IMR-90 (cell line): ENCODE measurements around the gene DOCK9. TPM values are rescaled to one million over a fixed set of nuclear protein-coding genes. Genes with fewer than 3 reads are reported as not detected.

Experiments
- ATAC-seq: fragments of 200-7000 bp; cut with Tn5 transposase; 2 replicates; pipeline ENCODE4 v1.9.1; 2020; ENCODE audit warnings: low read depth, mild to moderate bottlenecking, moderate library complexity
- BruUV-seq: library from RNA; stranded (reverse); fragments of 400-500 nt; replicated peaks from 2 replicates; lab custom pipeline; 2021; lab: Mats Ljungman, UMichigan
- CTCF ChIA-PET: fragments of 300-600 bp; formaldehyde crosslinking; extraction: SDS; loops from one replicate; lab custom pipeline; 2021; ENCODE audit warnings: antibody characterized with exemption; lab: Yijun Ruan, JAX
- POLR2A ChIA-PET: fragments of 300-600 bp; sonication (Branson Sonifier 250); formaldehyde crosslinking; loops from one replicate; lab custom pipeline; 2022; ENCODE audit warnings: antibody characterized with exemption; ENCODE audit not compliant: unreplicated experiment; lab: Charles Lee
- DNase-seq: peaks from one replicate; pipeline ENCODE4 v3.0.0; 2013
- H2AFZ ChIP-seq: replicated peaks from 2 replicates; pipeline ENCODE3; 2013; ENCODE audit warnings: low read length, mild to moderate bottlenecking; ENCODE audit not compliant: poor library complexity
- H2AK5ac ChIP-seq: 2 replicates; pipeline ENCODE4 v1.6.1; 2013; ENCODE audit warnings: low read depth, low read length, inconsistent platforms
- H2AK9ac ChIP-seq: replicated peaks from 2 replicates; pipeline ENCODE3; 2013; ENCODE audit warnings: mild to moderate bottlenecking, low read depth, low read length, moderate library complexity; ENCODE audit not compliant: poor library complexity
- H2BK120ac ChIP-seq: 2 replicates; pipeline ENCODE4 v1.6.1; 2013; ENCODE audit warnings: low read depth, low read length, inconsistent platforms
- H2BK15ac ChIP-seq: 3 replicates; pipeline ENCODE4 v1.6.1; 2013; ENCODE audit warnings: low read depth, low read length, inconsistent platforms
- H2BK20ac ChIP-seq: 2 replicates; pipeline ENCODE4 v1.6.1; 2013; ENCODE audit warnings: low read depth, mild to moderate bottlenecking, inconsistent platforms, low read length, moderate library complexity
- H2BK5ac ChIP-seq: 2 replicates; pipeline ENCODE4 v1.6.1; 2013; ENCODE audit warnings: mild to moderate bottlenecking, low read depth, low read length, inconsistent platforms; ENCODE audit not compliant: poor library complexity, severe bottlenecking
- H3K14ac ChIP-seq: replicated peaks from 2 replicates; pipeline ENCODE4 v1.6.1; 2013; ENCODE audit warnings: low read depth, low read length, inconsistent platforms
- H3K18ac ChIP-seq: 2 replicates; pipeline ENCODE4 v1.6.1; 2013; ENCODE audit warnings: low read depth, low read length, control low read depth
- H3K23ac ChIP-seq: 2 replicates; pipeline ENCODE4 v1.6.1; 2013; ENCODE audit warnings: low read depth, low read length, inconsistent platforms
- H3K27ac ChIP-seq: 2 replicates; pipeline ENCODE4 v1.5.1; 2013; ENCODE audit warnings: mild to moderate bottlenecking, control low read depth, low read length; ENCODE audit not compliant: insufficient read depth
- H3K27me3 ChIP-seq: 2 replicates; pipeline ENCODE4 v1.6.1; 2013; ENCODE audit warnings: low read length; ENCODE audit not compliant: control insufficient read depth, insufficient read depth
- H3K36me3 ChIP-seq: 2 replicates; pipeline ENCODE4 v1.6.1; 2013; ENCODE audit warnings: low read length, mixed read lengths; ENCODE audit not compliant: control insufficient read depth, insufficient read depth
- H3K4ac ChIP-seq: 2 replicates; pipeline ENCODE4 v1.6.1; 2013; ENCODE audit warnings: low read depth, low read length, inconsistent platforms
- H3K4me1 ChIP-seq: 2 replicates; pipeline ENCODE4 v1.6.1; 2013; ENCODE audit warnings: low read length, mixed read lengths; ENCODE audit not compliant: control insufficient read depth, insufficient read depth
- H3K4me2 ChIP-seq: 2 replicates; pipeline ENCODE4 v1.6.1; 2013; ENCODE audit warnings: low read depth, mild to moderate bottlenecking, control low read depth, low read length, moderate library complexity
- H3K4me3 ChIP-seq: 2 replicates; pipeline ENCODE4 v1.5.1; 2013; ENCODE audit warnings: low read depth, mild to moderate bottlenecking, control low read depth, low read length, moderate library complexity; ENCODE audit not compliant: insufficient read depth
- H3K56ac ChIP-seq: 2 replicates; pipeline ENCODE4 v1.6.1; 2013; ENCODE audit warnings: low read length, inconsistent platforms; ENCODE audit not compliant: insufficient read depth; ENCODE audit errors: extremely low read depth
- H3K79me1 ChIP-seq, 2 experiments: 2 replicates each; pipeline ENCODE4 v1.6.1; 2013; ENCODE audit warnings: low read length in 2 of 2, inconsistent platforms in 1 of 2, low read depth in 1 of 2
- H3K9ac ChIP-seq: 2 replicates; pipeline ENCODE4 v1.6.1; 2013; ENCODE audit warnings: low read depth, low read length, control low read depth
- H3K9me1 ChIP-seq: 2 replicates; pipeline ENCODE4 v1.6.1; 2013; ENCODE audit warnings: low read length, inconsistent platforms; ENCODE audit not compliant: insufficient read depth
- H3K9me3 ChIP-seq: 2 replicates; pipeline ENCODE4 v1.6.1; 2013; ENCODE audit warnings: low read length; ENCODE audit not compliant: control insufficient read depth, insufficient read depth
- H4K20me1 ChIP-seq: 2 replicates; pipeline ENCODE4 v1.6.1; 2013; ENCODE audit warnings: low read length, inconsistent platforms; ENCODE audit not compliant: insufficient read depth
- H4K5ac ChIP-seq: 2 replicates; pipeline ENCODE4 v1.6.1; 2013; ENCODE audit warnings: mild to moderate bottlenecking, low read depth, low read length, control low read depth
- H4K8ac ChIP-seq, 2 experiments: 2 replicates each; pipeline ENCODE4 v1.6.1; 2013; ENCODE audit warnings: low read depth in 2 of 2, low read length in 2 of 2, control low read depth in 1 of 2, inconsistent platforms in 1 of 2
- H4K91ac ChIP-seq: 2 replicates; pipeline ENCODE4 v1.6.1; 2013; ENCODE audit warnings: low read depth, low read length, inconsistent platforms; ENCODE audit not compliant: insufficient read depth
- BHLHE40 ChIP-seq: fragments of 150-350 bp; IDR thresholded peaks from 2 replicates; pipeline ENCODE4 v1.6.1; 2016; ENCODE audit warnings: mild to moderate bottlenecking, low read depth, low read length
- CEBPB ChIP-seq: IDR thresholded peaks from 2 replicates; pipeline ENCODE4 v1.6.1; 2012; ENCODE audit warnings: low read depth, low read length, improper control_type of control experiment
- CHD1 ChIP-seq: IDR thresholded peaks from 2 replicates; pipeline ENCODE4 v1.6.1; 2012; ENCODE audit warnings: low read depth, low read length, improper control_type of control experiment
- FOS ChIP-seq: fragments of 150-350 bp; IDR thresholded peaks from 2 replicates; pipeline ENCODE4 v1.6.1; 2016; ENCODE audit warnings: low read depth, low read length
- MAFK ChIP-seq: IDR thresholded peaks from 2 replicates; pipeline ENCODE4 v1.6.1; 2012; ENCODE audit warnings: low read depth, low read length, improper control_type of control experiment
- MAZ ChIP-seq: IDR thresholded peaks from 2 replicates; pipeline ENCODE4 v1.6.1; 2012; ENCODE audit warnings: low read depth, mild to moderate bottlenecking, low read length, improper control_type of control experiment, moderate library complexity, borderline replicate concordance
- MXI1 ChIP-seq: IDR thresholded peaks from 2 replicates; pipeline ENCODE4 v1.6.1; 2012; ENCODE audit warnings: low read depth, mild to moderate bottlenecking, low read length, moderate library complexity, borderline replicate concordance
- NFE2L2 ChIP-seq: fragments of 150-350 bp; IDR thresholded peaks from 2 replicates; pipeline ENCODE4 v1.6.1; 2016; ENCODE audit warnings: low read depth, mild to moderate bottlenecking, low read length
- POLR2A ChIP-seq: IDR thresholded peaks from 2 replicates; pipeline ENCODE4 v1.6.1; 2012; ENCODE audit warnings: mild to moderate bottlenecking, low read depth, low read length
- RAD21 ChIP-seq: IDR thresholded peaks from 2 replicates; pipeline ENCODE4 v1.6.1; 2012; ENCODE audit warnings: low read length, improper control_type of control experiment
- RCOR1 ChIP-seq: IDR thresholded peaks from 2 replicates; pipeline ENCODE4 v1.6.1; 2012; ENCODE audit warnings: mild to moderate bottlenecking, low read length, improper control_type of control experiment; ENCODE audit not compliant: insufficient replicate concordance
- RFX5 ChIP-seq: IDR thresholded peaks from 2 replicates; pipeline ENCODE4 v1.8.0; 2012; ENCODE audit warnings: low read depth, mild to moderate bottlenecking, low read length, moderate library complexity
- SMC3 ChIP-seq: fragments of 150-350 bp; IDR thresholded peaks from 2 replicates; pipeline ENCODE4 v1.6.1; 2016; ENCODE audit warnings: low read depth, mild to moderate bottlenecking, antibody characterized with exemption, low read length, moderate library complexity
- WGBS, 2 experiments: methylation state at CpG; one replicate each; pipeline versions ENCODE4 v1.1.5 to v1.1.7; 2013; ENCODE audit warnings: missing lambda C conversion rate in 2 of 2; ENCODE audit not compliant: insufficient read length in 1 of 2; ENCODE audit errors: extremely low coverage in 2 of 2; 5-methylcytosine and 5-hydroxymethylcytosine counted together
- dilution Hi-C: fragments of 300-500 bp; cut with HindIII; formaldehyde crosslinking; loops from one replicate; pipeline ENCODE4 v1.14.3; 2018; ENCODE audit warnings: low sequenced_read_pairs; ENCODE audit not compliant: unreplicated experiment
- in situ Hi-C: fragments of 300-500 bp; cut with MboI; formaldehyde crosslinking; loops from 3 replicates; pipeline ENCODE4 v1.14.3; 2019; ENCODE audit warnings: low sequenced_read_pairs, inconsistent platforms, mixed read lengths
- intact Hi-C: fragments of 100-400 bp; cut with micrococcal nuclease; formaldehyde crosslinking; loops from 2 replicates; pipeline ENCODE4 v1.10.0; 2022
- polyA plus RNA-seq, 3 experiments: library from polyadenylated mRNA; depleted of rRNA; stranded (reverse); fragments of >200 nt; gene quantifications; 2 replicates each; pipeline ENCODE4 v1.2.3, GENCODE V29; 2012; ENCODE audit warnings: low replicate concordance in 1 of 3
- total RNA-seq: library from RNA; depleted of rRNA; stranded (reverse); fragments of >200 nt; gene quantifications from 2 replicates; pipeline ENCODE4 v1.2.3, GENCODE V29; 2012
- TF ChIP-seq, protein P1 (sequence below): fragments of 150-350 bp; IDR thresholded peaks from 2 replicates; pipeline ENCODE4 v1.6.1; 2016; ENCODE audit warnings: low read depth, mild to moderate bottlenecking, low read length, moderate library complexity, borderline replicate concordance
- TF ChIP-seq, protein P2 (sequence below): conservative IDR thresholded peaks from 2 replicates; pipeline ENCODE4 v1.5.1; 2012; ENCODE audit warnings: mild to moderate bottlenecking, low read depth, low read length, improper control_type of control experiment
- TF ChIP-seq, protein P3 (sequence below): fragments of 150-350 bp; IDR thresholded peaks from 2 replicates; pipeline ENCODE4 v1.6.1; 2017; ENCODE audit warnings: mild to moderate bottlenecking, antibody characterized with exemption, low read length, low read depth

Gene DOCK9
- total and polyA plus RNA-seq, 2 of the 4 experiments (the other 2 are of a cell fraction): 4.8 to 7.2 TPM

DNA sequence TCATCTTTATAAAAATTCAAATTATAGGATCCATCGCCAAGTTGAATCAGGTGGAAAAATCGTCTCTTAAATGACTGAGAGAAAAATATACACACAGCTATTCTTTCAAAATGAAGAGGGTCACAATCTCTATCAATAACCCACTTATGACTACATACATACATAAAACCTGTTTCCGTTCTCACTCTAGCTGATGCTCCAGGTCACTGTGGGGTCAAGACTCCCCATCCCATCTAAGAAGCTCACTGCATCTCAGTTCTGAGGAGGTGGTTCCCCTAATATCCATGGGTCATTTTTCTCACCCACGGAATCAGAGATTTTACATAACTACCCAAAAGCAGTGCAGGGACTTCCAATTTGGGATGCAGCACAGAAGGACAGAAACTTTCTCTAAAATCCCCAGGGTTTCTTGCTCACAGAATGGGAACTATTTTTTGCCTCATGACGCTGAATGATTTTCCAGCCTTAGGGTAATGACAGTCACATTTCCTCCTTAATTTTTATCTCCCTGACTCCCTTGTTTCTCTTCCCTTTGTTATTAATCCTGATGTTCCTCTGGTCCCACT lies 56.8 kb downstream of the DOCK9 start:
- TF ChIP-seq SMC3 (no peak), CEBPB (no peak), MXI1 (no peak), RFX5 (no peak), CHD1 (no peak), NFE2L2 (no peak), BHLHE40 (no peak), POLR2A (no peak), MAFK (no peak), RCOR1 (no peak), RAD21 (no peak), FOS (no peak), MAZ (no peak)
- TF ChIP-seq, protein P1, sequence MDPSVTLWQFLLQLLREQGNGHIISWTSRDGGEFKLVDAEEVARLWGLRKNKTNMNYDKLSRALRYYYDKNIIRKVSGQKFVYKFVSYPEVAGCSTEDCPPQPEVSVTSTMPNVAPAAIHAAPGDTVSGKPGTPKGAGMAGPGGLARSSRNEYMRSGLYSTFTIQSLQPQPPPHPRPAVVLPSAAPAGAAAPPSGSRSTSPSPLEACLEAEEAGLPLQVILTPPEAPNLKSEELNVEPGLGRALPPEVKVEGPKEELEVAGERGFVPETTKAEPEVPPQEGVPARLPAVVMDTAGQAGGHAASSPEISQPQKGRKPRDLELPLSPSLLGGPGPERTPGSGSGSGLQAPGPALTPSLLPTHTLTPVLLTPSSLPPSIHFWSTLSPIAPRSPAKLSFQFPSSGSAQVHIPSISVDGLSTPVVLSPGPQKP: no peak
- TF ChIP-seq, protein P2, sequence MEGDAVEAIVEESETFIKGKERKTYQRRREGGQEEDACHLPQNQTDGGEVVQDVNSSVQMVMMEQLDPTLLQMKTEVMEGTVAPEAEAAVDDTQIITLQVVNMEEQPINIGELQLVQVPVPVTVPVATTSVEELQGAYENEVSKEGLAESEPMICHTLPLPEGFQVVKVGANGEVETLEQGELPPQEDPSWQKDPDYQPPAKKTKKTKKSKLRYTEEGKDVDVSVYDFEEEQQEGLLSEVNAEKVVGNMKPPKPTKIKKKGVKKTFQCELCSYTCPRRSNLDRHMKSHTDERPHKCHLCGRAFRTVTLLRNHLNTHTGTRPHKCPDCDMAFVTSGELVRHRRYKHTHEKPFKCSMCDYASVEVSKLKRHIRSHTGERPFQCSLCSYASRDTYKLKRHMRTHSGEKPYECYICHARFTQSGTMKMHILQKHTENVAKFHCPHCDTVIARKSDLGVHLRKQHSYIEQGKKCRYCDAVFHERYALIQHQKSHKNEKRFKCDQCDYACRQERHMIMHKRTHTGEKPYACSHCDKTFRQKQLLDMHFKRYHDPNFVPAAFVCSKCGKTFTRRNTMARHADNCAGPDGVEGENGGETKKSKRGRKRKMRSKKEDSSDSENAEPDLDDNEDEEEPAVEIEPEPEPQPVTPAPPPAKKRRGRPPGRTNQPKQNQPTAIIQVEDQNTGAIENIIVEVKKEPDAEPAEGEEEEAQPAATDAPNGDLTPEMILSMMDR: no peak
- TF ChIP-seq, protein P3, sequence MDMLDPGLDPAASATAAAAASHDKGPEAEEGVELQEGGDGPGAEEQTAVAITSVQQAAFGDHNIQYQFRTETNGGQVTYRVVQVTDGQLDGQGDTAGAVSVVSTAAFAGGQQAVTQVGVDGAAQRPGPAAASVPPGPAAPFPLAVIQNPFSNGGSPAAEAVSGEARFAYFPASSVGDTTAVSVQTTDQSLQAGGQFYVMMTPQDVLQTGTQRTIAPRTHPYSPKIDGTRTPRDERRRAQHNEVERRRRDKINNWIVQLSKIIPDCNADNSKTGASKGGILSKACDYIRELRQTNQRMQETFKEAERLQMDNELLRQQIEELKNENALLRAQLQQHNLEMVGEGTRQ: no peak
- Histone ChIP-seq H3K14ac (no peak overlapping the region), H3K4me3 (no peak overlapping the region), H3K56ac (no peak overlapping the region), H3K9me3 (no peaks in the 10 kb centered on the region), H3K9ac (no peak overlapping the region), H2AK5ac (no peak overlapping the region), H3K27ac (no peak overlapping the region), H3K4ac (no peak overlapping the region), H2BK120ac (no peak overlapping the region), H2BK15ac (no peak overlapping the region), H4K20me1 (no peaks in the 10 kb centered on the region), H3K27me3 (no peaks in the 10 kb centered on the region), H3K36me3 (no peaks in the 10 kb centered on the region), H2AK9ac (no peak overlapping the region), H4K8ac (no peak overlapping the region), H3K23ac (no peak overlapping the region), H3K18ac (no peak overlapping the region), H2BK5ac (no peak overlapping the region), H2BK20ac (no peak overlapping the region), H3K9me1 (peaks cover 7% of the 10 kb centered on the region; the same call in 1 of the 2 replicates), H4K5ac (no peak overlapping the region), H3K4me2 (no peak overlapping the region), H4K91ac (no peak overlapping the region), H2AFZ (no peak overlapping the region), H3K4me1 (no peaks in the 10 kb centered on the region), H3K79me1 (no peaks in the 10 kb centered on the region)
- in situ Hi-C loops: no loop called here
- CTCF ChIA-PET: no interaction called here
- intact Hi-C loops: no loop called here
- dilution Hi-C loops: no loop called here
- ATAC-seq (no peak), DNase-seq (no peak)
- no CpG with 5 or more reads among the region's 5 CpGs for WGBS, 2 experiments
- POLR2A ChIA-PET: no interaction called here
- no TSS peak for BruUV-seq
